HFFc6 (cell line): ENCODE data around the gene YWHAQ. TPM values are rescaled to one million over a fixed set of nuclear protein-coding genes. Genes with fewer than 3 reads are reported as not detected.
A peak's percentile ranks its signal among the peaks of the same experiment; 100 is the strongest.
"Not testable (repeated sequence)": the region's sequence is repeated elsewhere in the genome, so short reads cannot be mapped to it uniquely, and the experiment has no call there.

Source experiments
- DNase-seq: peaks from one replicate; pipeline ENCODE4 v3.0.0-alpha.2; 2018
- H3K27ac Mint-ChIP-seq: 2 replicates; pipeline ENCODE4 v1.8.0; 2020; ENCODE audit warnings: mild to moderate bottlenecking, mixed read lengths
- H3K27me3 Mint-ChIP-seq: 2 replicates; pipeline ENCODE4 v1.8.0; 2021; ENCODE audit warnings: mild to moderate bottlenecking, moderate library complexity, mixed read lengths; ENCODE audit not compliant: insufficient read depth
- H3K36me3 Mint-ChIP-seq: 2 replicates; pipeline ENCODE4 v1.8.0; 2021; ENCODE audit warnings: low read depth, mixed read lengths
- H3K4me1 Mint-ChIP-seq: 2 replicates; pipeline ENCODE4 v1.8.0; 2020; ENCODE audit warnings: low read depth, mixed read lengths
- H3K4me3 Mint-ChIP-seq: 2 replicates; pipeline ENCODE4 v1.8.0; 2020; ENCODE audit warnings: mild to moderate bottlenecking, moderate library complexity, mixed read lengths
- H3K9me3 Mint-ChIP-seq: 2 replicates; pipeline ENCODE4 v1.8.0; 2020; ENCODE audit warnings: mild to moderate bottlenecking, mixed read lengths
- total RNA-seq, 6 experiments: library from RNA; stranded (reverse); fragmentation: NEBNext Ultra II Directional; extraction: Animal tissue kit (Norgen Biotek cat#: 25700); gene quantifications; 2 replicates in 1 of 6; 3 replicates in 5 of 6; pipeline ENCODE4 v1.2.3, GENCODE V29; 2021
- TF ChIP-seq, protein P1 (sequence below): fragments of 200-600 bp; sonication (generic); IDR thresholded peaks from 2 replicates; pipeline ENCODE4 v1.5.0; 2021; ENCODE audit warnings: antibody characterized with exemption, mild to moderate bottlenecking

Gene YWHAQ
- total RNA-seq, 6 experiments from 2014 or later, result 461 to 607 (median 548) TPM

- peaks cover 87% of the 10 kb centered on the region for H3K4me1 Mint-ChIP-seq
- peak overlapping the region; percentile 73 for H3K27ac Mint-ChIP-seq
- peaks cover 4% of the 10 kb centered on the region; the same call in 1 of the 2 replicates for H3K27me3 Mint-ChIP-seq
- H3K9me3 Mint-ChIP-seq, result no peaks in the 10 kb centered on the region
- H3K36me3 Mint-ChIP-seq, result peaks cover 39% of the 10 kb centered on the region
- TF ChIP-seq, protein P1, sequence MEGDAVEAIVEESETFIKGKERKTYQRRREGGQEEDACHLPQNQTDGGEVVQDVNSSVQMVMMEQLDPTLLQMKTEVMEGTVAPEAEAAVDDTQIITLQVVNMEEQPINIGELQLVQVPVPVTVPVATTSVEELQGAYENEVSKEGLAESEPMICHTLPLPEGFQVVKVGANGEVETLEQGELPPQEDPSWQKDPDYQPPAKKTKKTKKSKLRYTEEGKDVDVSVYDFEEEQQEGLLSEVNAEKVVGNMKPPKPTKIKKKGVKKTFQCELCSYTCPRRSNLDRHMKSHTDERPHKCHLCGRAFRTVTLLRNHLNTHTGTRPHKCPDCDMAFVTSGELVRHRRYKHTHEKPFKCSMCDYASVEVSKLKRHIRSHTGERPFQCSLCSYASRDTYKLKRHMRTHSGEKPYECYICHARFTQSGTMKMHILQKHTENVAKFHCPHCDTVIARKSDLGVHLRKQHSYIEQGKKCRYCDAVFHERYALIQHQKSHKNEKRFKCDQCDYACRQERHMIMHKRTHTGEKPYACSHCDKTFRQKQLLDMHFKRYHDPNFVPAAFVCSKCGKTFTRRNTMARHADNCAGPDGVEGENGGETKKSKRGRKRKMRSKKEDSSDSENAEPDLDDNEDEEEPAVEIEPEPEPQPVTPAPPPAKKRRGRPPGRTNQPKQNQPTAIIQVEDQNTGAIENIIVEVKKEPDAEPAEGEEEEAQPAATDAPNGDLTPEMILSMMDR, result no peak
- no peak for DNase-seq
- no peak overlapping the region for H3K4me3 Mint-ChIP-seq
Measured at GRCh38 chr2:9610781-9611548, 19.8 kb downstream of the YWHAQ start.

DNA sequence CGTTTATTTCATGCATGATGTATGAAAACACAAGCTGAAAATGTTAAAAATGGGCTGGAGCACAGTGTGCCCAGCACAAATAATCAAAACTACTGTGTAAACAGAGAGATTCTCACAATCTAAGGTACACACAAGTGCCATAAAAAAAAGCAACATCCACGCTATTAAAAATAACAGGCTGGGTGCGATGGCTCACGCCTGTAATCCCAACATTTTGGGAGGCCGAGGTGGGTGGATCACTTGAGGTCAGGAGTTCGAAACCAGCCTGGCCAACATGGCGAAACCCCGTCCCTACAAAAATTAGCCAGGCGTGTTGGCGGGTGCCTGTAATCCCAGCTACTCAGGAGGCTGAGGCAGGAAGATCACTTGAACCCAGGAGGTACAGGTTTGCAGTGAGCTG is 22.3 kb downstream of the YWHAQ start:
- not testable (repeated sequence) for DNase-seq, H3K9me3 Mint-ChIP-seq, H3K27me3 Mint-ChIP-seq
- Mint-ChIP-seq H3K27ac (peak overlapping the region; percentile 86), H3K4me1 (peaks cover 62% of the 10 kb centered on the region), H3K4me3 (peak overlapping the region; percentile 82), H3K36me3 (peaks cover 34% of the 10 kb centered on the region)

GRCh38 chr2:9602412-9602811 is 28.4 kb downstream of the YWHAQ start:
- peaks cover 2% of the 10 kb centered on the region; the same call in 1 of the 2 replicates for H3K4me1 Mint-ChIP-seq
- DNase-seq, result no peak
- H3K27me3 Mint-ChIP-seq, result peaks cover 4% of the 10 kb centered on the region; the same call in 1 of the 2 replicates
- H3K9me3 Mint-ChIP-seq, result peaks cover 11% of the 10 kb centered on the region
- TF ChIP-seq, protein P1, result no peak
- H3K36me3 Mint-ChIP-seq, result peaks cover 49% of the 10 kb centered on the region
- H3K27ac Mint-ChIP-seq, result no peak overlapping the region
- no peak overlapping the region for H3K4me3 Mint-ChIP-seq

GRCh38 chr2:9601397-9601796 is 29.4 kb downstream of the YWHAQ start:
- H3K4me1 Mint-ChIP-seq, result peaks cover 8% of the 10 kb centered on the region

DNA sequence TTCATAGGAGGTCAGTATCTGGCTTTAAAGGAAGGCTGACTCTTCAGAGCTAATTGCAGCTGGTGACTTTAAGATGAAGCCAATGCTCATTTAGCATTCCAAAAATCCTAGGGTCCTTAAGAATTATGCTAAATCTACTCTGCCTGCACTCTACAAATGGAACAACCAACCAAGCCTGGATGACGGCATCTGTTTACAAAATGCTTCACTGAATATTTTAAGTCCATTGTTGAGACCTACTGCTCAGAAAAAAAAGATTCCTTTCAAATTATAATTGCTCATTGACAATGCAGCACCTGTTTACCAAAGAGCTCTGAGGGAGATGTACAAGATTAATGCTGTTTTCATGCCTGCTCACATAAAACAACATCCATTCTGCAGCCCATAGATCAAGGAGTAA is 31.4 kb downstream of the YWHAQ start:
- H3K36me3 Mint-ChIP-seq, result peaks cover 44% of the 10 kb centered on the region
- no peak overlapping the region for H3K4me3 Mint-ChIP-seq
- peaks cover 11% of the 10 kb centered on the region for H3K9me3 Mint-ChIP-seq
- peaks cover 1% of the 10 kb centered on the region; the same call in 1 of the 2 replicates for H3K27me3 Mint-ChIP-seq
- H3K27ac Mint-ChIP-seq, result no peak overlapping the region
- TF ChIP-seq, protein P1, result no peak
- no peak for DNase-seq
- H3K4me1 Mint-ChIP-seq, result peaks cover 28% of the 10 kb centered on the region

More at GRCh38 chr2:9601397-9601796, 29.4 kb downstream of the YWHAQ start:
- DNase-seq, result no peak
- no peak overlapping the region for H3K27ac Mint-ChIP-seq
- no peak overlapping the region for H3K4me3 Mint-ChIP-seq
- H3K9me3 Mint-ChIP-seq, result peaks cover 11% of the 10 kb centered on the region
- H3K27me3 Mint-ChIP-seq, result peaks cover 4% of the 10 kb centered on the region; the same call in 1 of the 2 replicates
- TF ChIP-seq, protein P1, result no peak
- H3K36me3 Mint-ChIP-seq, result peaks cover 47% of the 10 kb centered on the region

- TF ChIP-seq, protein P1, result no peak
- no peak overlapping the region for H3K4me3 Mint-ChIP-seq
- peaks cover 1% of the 10 kb centered on the region; the same call in 1 of the 2 replicates for H3K27me3 Mint-ChIP-seq
- peaks cover 45% of the 10 kb centered on the region for H3K36me3 Mint-ChIP-seq
- peaks cover 46% of the 10 kb centered on the region for H3K4me1 Mint-ChIP-seq
- H3K27ac Mint-ChIP-seq, result peak overlapping the region; percentile 36; the same call in 1 of the 2 replicates
- H3K9me3 Mint-ChIP-seq, result peaks cover 11% of the 10 kb centered on the region
- DNase-seq, result no peak
Measured at GRCh38 chr2:9596621-9597311, 34.0 kb downstream of the YWHAQ start.
